HepG2 (cell line): ENCODE data around the gene SCGB1C1. TPM values are rescaled to one million over a fixed set of nuclear protein-coding genes. Genes with fewer than 3 reads are reported as not detected.

ENCODE experiments used
- ATAC-seq: fragments of 200-7000 bp; cut with Tn5 transposase; 3 replicates; pipeline ENCODE4 v1.9.1; 2020; ENCODE audit warnings: mild to moderate bottlenecking, moderate library complexity
- BruUV-seq: library from RNA; stranded (reverse); fragments of 400-500 nt; replicated peaks from 2 replicates; lab custom pipeline; 2021; lab: Mats Ljungman, UMichigan
- CTCF ChIA-PET: fragments of 300-600 bp; formaldehyde crosslinking; extraction: SDS; loops from one replicate; lab custom pipeline; 2021; ENCODE audit warnings: low total read pairs, inconsistent platforms, low intra/inter-chr PET ratio; lab: Yijun Ruan, JAX
- POLR2A ChIA-PET: fragments of 350-600 bp; sonication (Branson Sonifier 250); formaldehyde crosslinking; loops from one replicate; lab custom pipeline; 2020; ENCODE audit warnings: antibody characterized with exemption, inconsistent platforms; lab: Yijun Ruan, JAX
- DNase-seq: peaks from one replicate; pipeline ENCODE4 v3.0.0-alpha.2; 2015; ENCODE audit warnings: low spot score
- FAIRE-seq: peaks from 3 replicates; lab custom pipeline; 2011; peaks lifted over from hg19 to GRCh38; lab: Jason Lieb, UNC
- H2AFZ ChIP-seq: one replicate; pipeline ENCODE4 v1.6.1; 2011; ENCODE audit warnings: low read length, inconsistent platforms
- H3K27ac ChIP-seq: fragments of 300-600 bp; 3 replicates; pipeline ENCODE4 v1.8.0; 2011; ENCODE audit warnings: mixed run types, mild to moderate bottlenecking, mixed read lengths, low read length, inconsistent platforms; ENCODE audit not compliant: insufficient read depth; ENCODE audit errors: extremely low read length
- H3K27me3 ChIP-seq, 2 experiments: fragments of 200-600 bp in 1 of 2; 2 replicates in 1 of 2; 3 replicates in 1 of 2; pipeline versions ENCODE4 v1.6.0 to v1.8.0; 2011; ENCODE audit warnings: low read length in 2 of 2, mild to moderate bottlenecking in 2 of 2, moderate library complexity in 2 of 2, inconsistent platforms in 1 of 2; ENCODE audit not compliant: insufficient read depth in 2 of 2, control insufficient read depth in 1 of 2
- H3K36me3 ChIP-seq, 2 experiments: fragments of 200-600 bp in 1 of 2; replicated peaks in 1 of 2; 2 replicates in 1 of 2; 3 replicates in 1 of 2; pipeline versions ENCODE4 v1.5.1 to v1.8.0; 2011; ENCODE audit warnings: low read length in 2 of 2, inconsistent platforms in 1 of 2; ENCODE audit not compliant: insufficient read depth in 2 of 2, control insufficient read depth in 1 of 2
- H3K4me1 ChIP-seq: 2 replicates; pipeline ENCODE4 v1.5.1; 2012; ENCODE audit warnings: low read length, inconsistent platforms; ENCODE audit not compliant: insufficient read depth
- H3K4me2 ChIP-seq: 2 replicates; pipeline ENCODE4 v1.6.0; 2011; ENCODE audit warnings: low read depth, low read length, inconsistent platforms
- H3K4me3 ChIP-seq, 3 experiments: fragments of 200-600 bp in 1 of 3; sonication (generic), shearing (Covaris generic) in 1 of 3; replicated peaks in 1 of 3; 2 replicates each; pipeline ENCODE4 v1.5.1; 2011 to 2016; ENCODE audit warnings: low read length in 3 of 3, inconsistent platforms in 2 of 3, low read depth in 2 of 3, mild to moderate bottlenecking in 2 of 3, control low read depth in 1 of 3, mixed read lengths in 1 of 3; ENCODE audit not compliant: insufficient read depth in 1 of 3
- H3K79me2 ChIP-seq: one replicate; pipeline ENCODE4 v1.6.1; 2011; ENCODE audit warnings: low read length, inconsistent platforms; ENCODE audit not compliant: insufficient read depth
- H3K9ac ChIP-seq: 2 replicates; pipeline ENCODE4 v1.6.0; 2011; ENCODE audit warnings: mild to moderate bottlenecking, low read depth, low read length, inconsistent platforms; ENCODE audit not compliant: insufficient read depth
- H3K9me3 ChIP-seq: 2 replicates; pipeline ENCODE4 v1.5.1; 2012; ENCODE audit warnings: mild to moderate bottlenecking, low read length
- H4K20me1 ChIP-seq: 2 replicates; pipeline ENCODE4 v1.6.0; 2011; ENCODE audit warnings: inconsistent platforms, mild to moderate bottlenecking, low read length, moderate library complexity; ENCODE audit not compliant: insufficient read depth
- ATF3 ChIP-seq: sonication (generic); formaldehyde crosslinking; IDR thresholded peaks from 2 replicates; pipeline ENCODE4 v1.4.0; 2020; ENCODE audit warnings: missing genetic modification reagents
- BRF2 ChIP-seq: sonication (generic); formaldehyde crosslinking; IDR thresholded peaks from 2 replicates; pipeline ENCODE4 v1.8.1; 2022; ENCODE audit warnings: mild to moderate bottlenecking, missing genetic modification reagents
- CENPT ChIP-seq: sonication (generic); formaldehyde crosslinking; IDR thresholded peaks from 2 replicates; pipeline ENCODE4 v1.8.0; 2022; ENCODE audit warnings: low read depth, mild to moderate bottlenecking, moderate library complexity, missing genetic modification reagents
- DNMT1 ChIP-seq: sonication (generic); formaldehyde crosslinking; IDR thresholded peaks from 2 replicates; pipeline ENCODE4 v1.5.1; 2020; ENCODE audit warnings: mild to moderate bottlenecking, missing genetic modification reagents
- EEA1 ChIP-seq: sonication (generic); formaldehyde crosslinking; IDR thresholded peaks from 2 replicates; pipeline ENCODE4 v1.5.1; 2020; ENCODE audit warnings: mild to moderate bottlenecking, missing genetic modification reagents, borderline replicate concordance
- HES4 ChIP-seq: sonication (generic); formaldehyde crosslinking; IDR thresholded peaks from 2 replicates; pipeline ENCODE4 v1.9.0; 2021; ENCODE audit warnings: mild to moderate bottlenecking, missing genetic modification reagents, borderline replicate concordance
- HNRNPK ChIP-seq: fragments of 200-400 bp; formaldehyde crosslinking; IDR thresholded peaks from 2 replicates; pipeline ENCODE4 v1.6.1; 2018; ENCODE audit warnings: low read length, low read depth, moderate library complexity, mild to moderate bottlenecking; ENCODE audit not compliant: poor library complexity, severe bottlenecking
- JUN ChIP-seq: sonication (generic); formaldehyde crosslinking; IDR thresholded peaks from 2 replicates; pipeline ENCODE4 v1.4.0; 2020; ENCODE audit warnings: mild to moderate bottlenecking, missing genetic modification reagents
- MAFK ChIP-seq, 2 experiments: IDR thresholded peaks in 1 of 2; conservative IDR thresholded peaks in 1 of 2; 2 replicates each; pipeline ENCODE4 v1.6.1; 2011; ENCODE audit warnings: improper control_type of control experiment in 2 of 2, low read length in 2 of 2
- MED8 ChIP-seq: sonication (generic); formaldehyde crosslinking; IDR thresholded peaks from 2 replicates; pipeline ENCODE4 v1.8.1; 2023; ENCODE audit warnings: mild to moderate bottlenecking, missing genetic modification reagents; ENCODE audit not compliant: insufficient replicate concordance
- NFE2L2 ChIP-seq: fragments of 150-350 bp; IDR thresholded peaks from 2 replicates; pipeline ENCODE4 v1.6.1; 2014; ENCODE audit warnings: low read length
- PHB2 ChIP-seq: fragments of 450-650 bp; IDR thresholded peaks from 2 replicates; pipeline ENCODE4 v1.6.1; 2018; ENCODE audit not compliant: partially characterized antibody
- SMYD3 ChIP-seq: sonication (generic); formaldehyde crosslinking; IDR thresholded peaks from 2 replicates; pipeline ENCODE4 v1.8.1; 2023; ENCODE audit warnings: mild to moderate bottlenecking, missing genetic modification reagents
- ZNF256 ChIP-seq: sonication (generic); formaldehyde crosslinking; conservative IDR thresholded peaks from 2 replicates; pipeline ENCODE4 v1.4.0; 2020; ENCODE audit warnings: missing genetic modification reagents
- WGBS: methylation state at CpG from one replicate; pipeline ENCODE4 v1.1.6; 2017; ENCODE audit warnings: low lambda C conversion rate; 5-methylcytosine and 5-hydroxymethylcytosine counted together
- in situ Hi-C: cut with HindIII; loops from 2 replicates; pipeline ENCODE4 v1.10.0; 2017; ENCODE audit warnings: low pct_unique_long_range_greater_than_20kb; ENCODE audit not compliant: extremely low pct_ligation_motif_present
- intact Hi-C: fragments of 100-400 bp; cut with micrococcal nuclease; formaldehyde crosslinking; loops from one replicate; pipeline ENCODE4 v1.10.0; 2022; ENCODE audit not compliant: unreplicated experiment
- polyA plus RNA-seq, 8 experiments: library from polyadenylated mRNA; depleted of rRNA in 3 of 8; stranded (reverse) in 7 of 8; unstranded in 1 of 8; fragments of >200 nt; fragmentation: Illumina TruSeq in 4 of 8; extraction: Trizol in 4 of 8; gene quantifications; 2 replicates each; pipeline versions ENCODE4 v1.2.1 to v1.2.3, GENCODE V29; 2011 to 2016; ENCODE audit warnings: low read depth in 4 of 8, missing spikeins in 1 of 8, mixed read lengths in 1 of 8; ENCODE audit not compliant: insufficient read depth in 1 of 8
- total RNA-seq, 5 experiments: library from RNA; depleted of rRNA; stranded (reverse); fragments of >200 nt; fragmentation: Illumina TruSeq; extraction: Trizol; gene quantifications; 2 replicates each; pipeline ENCODE4 v1.2.3, GENCODE V29; 2016; ENCODE audit warnings: low read depth in 1 of 5

SCGB1C1 gene
- total and polyA plus RNA-seq, 2 of the 13 experiments (the other 11 are each of a cell fraction or from before 2014, with no cell fraction given): not detected

GRCh38 chr11:221998-222789, 29.3 kb downstream of the SCGB1C1 start (continued):
- TF ChIP-seq MED8 (CRISPR knock-in tag): no peak
- TF ChIP-seq SMYD3 (CRISPR knock-in tag): no peak
- no peak for TF ChIP-seq NFE2L2
- no peak for TF ChIP-seq HES4
- TF ChIP-seq BRF2 (CRISPR knock-in tag): no peak
- no peak for TF ChIP-seq PHB2
- TF ChIP-seq ZNF256 (CRISPR knock-in tag): no peak
- no peak for TF ChIP-seq CENPT (CRISPR knock-in tag)
- TF ChIP-seq JUN (CRISPR knock-in tag): no peak

- Histone ChIP-seq H3K36me3 (peaks cover 3 to 10% of the 10 kb centered on the region in 2 experiments; a peak in 3 of 5 replicates), H3K9me3 (no peaks in the 10 kb centered on the region), H3K27me3 (no peaks in the 10 kb centered on the region; a peak in 1 of 5 replicates), H3K4me3 (no peak overlapping the region), H3K79me2 (no peaks in the 10 kb centered on the region), H3K9ac (no peak overlapping the region), H4K20me1 (no peaks in the 10 kb centered on the region), H2AFZ (no peak overlapping the region), H3K4me2 (no peak overlapping the region), H3K4me1 (no peaks in the 10 kb centered on the region), H3K27ac (no peak overlapping the region)
- 92% methylated on average over 16 of the region's 16 CpGs for WGBS
- in situ Hi-C loops: no loop called here
- ChIA-PET POLR2A (no interaction called here), CTCF (no interaction called here)
- BruUV-seq: no TSS peak
- ATAC-seq (no peak; the same call in 2 of the 3 replicates), DNase-seq (no peak), FAIRE-seq (no peak)
- TF ChIP-seq ATF3 (CRISPR knock-in tag) (no peak), DNMT1 (no peak), MAFK (conservative IDR thresholded peaks at IDR 0.05 in 1 of 2, IDR thresholded peaks at IDR 0.05 in 1 of 2; ENCODE audit: low read length in 2 of 2) (no peak), EEA1 (CRISPR knock-in tag) (no peak), HNRNPK (no peak)
- intact Hi-C loops: no loop called here
Measured at GRCh38 chr11:223026-223789, 30.3 kb downstream of the SCGB1C1 start.
